Stimulated activated CD8-positive, alpha-beta memory T cell treated with anti-CD3 and anti-CD28 coated beads, Interleukin-7, amount 100 ng/mL, for 4 hours (primary cell): ENCODE measurements around the gene ITIH1.
"Not testable (repeated sequence)": the region's sequence is repeated elsewhere in the genome, so short reads cannot be mapped to it uniquely, and the experiment has no call there.

Source experiments
- DNase-seq, 2 donors: peaks; one replicate each; pipeline ENCODE4 v3.0.0-alpha.2; 2020; ENCODE audit warnings: low read depth in 2 of 2

The ITIH1 gene

GRCh38 chr3:52777127-52777958 lies at the start of gene ITIH1:
TSS of gene ITIH1 (plus strand) at chr3:52777599. CDS start at chr3:52777616, 17 bp downstream.
- no peak for DNase-seq

- not testable (repeated sequence) for DNase-seq
Observed at GRCh38 chr3:52728753-52729152, 48.6 kb upstream of the ITIH1 start.

- no peak for DNase-seq
Observed at GRCh38 chr3:52730681-52731080, 46.7 kb upstream of the ITIH1 start.

GRCh38 chr3:52731590-52731989 lies 45.8 kb upstream of the ITIH1 start:
- no peak for DNase-seq

- DNase-seq = no peak
Observed at GRCh38 chr3:52733256-52733891, 44.0 kb upstream of the ITIH1 start.

GRCh38 chr3:52739730-52740129 lies 37.7 kb upstream of the ITIH1 start:
- no peak for DNase-seq

- DNase-seq = no peak
Observed at GRCh38 chr3:52742418-52743041, 34.9 kb upstream of the ITIH1 start.

GRCh38 chr3:52743152-52743551 lies 34.2 kb upstream of the ITIH1 start:
- no peak for DNase-seq

GRCh38 chr3:52743721-52744120 lies 33.7 kb upstream of the ITIH1 start:
- DNase-seq = no peak

GRCh38 chr3:52752045-52752660 lies 25.2 kb upstream of the ITIH1 start:
- no peak for DNase-seq

- DNase-seq = no peak
Observed at GRCh38 chr3:52754373-52754772, 23.0 kb upstream of the ITIH1 start.

GRCh38 chr3:52756141-52756540 lies 21.3 kb upstream of the ITIH1 start:
- DNase-seq = no peak

- DNase-seq = no peak
Observed at GRCh38 chr3:52763466-52763865, 13.9 kb upstream of the ITIH1 start.

- DNase-seq = no peak
Observed at GRCh38 chr3:52769786-52770455, 7.5 kb upstream of the ITIH1 start.

- peak; percentile 66 to 81 for DNase-seq
Observed at GRCh38 chr3:52770496-52771333, 6.7 kb upstream of the ITIH1 start, which contains the start of gene NEK4. TSS of gene NEK4 (minus strand) at chr3:52770940. CDS start at chr3:52770746, 194 bp downstream.

GRCh38 chr3:52771334-52771681 lies 6.1 kb upstream of the ITIH1 start:
- no peak for DNase-seq

- DNase-seq = no peak
Observed at GRCh38 chr3:52771702-52772101, 5.7 kb upstream of the ITIH1 start.

GRCh38 chr3:52773361-52774065 lies 3.9 kb upstream of the ITIH1 start:
- DNase-seq = no peak

GRCh38 chr3:52774066-52774713 lies 3.2 kb upstream of the ITIH1 start:
- no peak for DNase-seq
